Fibroblast of skin of back (primary cell): ENCODE measurements around the gene HBM. TPM values are rescaled to one million over a fixed set of nuclear protein-coding genes. Genes with fewer than 3 reads are reported as not detected.
"Not testable (repeated sequence)": the region's sequence is repeated elsewhere in the genome, so short reads cannot be mapped to it uniquely, and the experiment has no call there.

Experiments used
- DNase-seq: peaks from one replicate; pipeline ENCODE4 v3.0.0-alpha.2; 2013
- polyA plus RNA-seq, 2 experiments: library from polyadenylated mRNA; unstranded; fragments of 120-200 nt; gene quantifications; one replicate each; pipeline ENCODE4 v1.2.1, GENCODE V29; 2013; ENCODE audit not compliant: insufficient read length in 2 of 2

The HBM gene, protein sequence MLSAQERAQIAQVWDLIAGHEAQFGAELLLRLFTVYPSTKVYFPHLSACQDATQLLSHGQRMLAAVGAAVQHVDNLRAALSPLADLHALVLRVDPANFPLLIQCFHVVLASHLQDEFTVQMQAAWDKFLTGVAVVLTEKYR
- not detected for polyA plus RNA-seq (2013, experiment 1 of 2; ENCODE audit: insufficient read length)
- polyA plus RNA-seq (2013, experiment 2 of 2; ENCODE audit: insufficient read length) = not detected

DNA sequence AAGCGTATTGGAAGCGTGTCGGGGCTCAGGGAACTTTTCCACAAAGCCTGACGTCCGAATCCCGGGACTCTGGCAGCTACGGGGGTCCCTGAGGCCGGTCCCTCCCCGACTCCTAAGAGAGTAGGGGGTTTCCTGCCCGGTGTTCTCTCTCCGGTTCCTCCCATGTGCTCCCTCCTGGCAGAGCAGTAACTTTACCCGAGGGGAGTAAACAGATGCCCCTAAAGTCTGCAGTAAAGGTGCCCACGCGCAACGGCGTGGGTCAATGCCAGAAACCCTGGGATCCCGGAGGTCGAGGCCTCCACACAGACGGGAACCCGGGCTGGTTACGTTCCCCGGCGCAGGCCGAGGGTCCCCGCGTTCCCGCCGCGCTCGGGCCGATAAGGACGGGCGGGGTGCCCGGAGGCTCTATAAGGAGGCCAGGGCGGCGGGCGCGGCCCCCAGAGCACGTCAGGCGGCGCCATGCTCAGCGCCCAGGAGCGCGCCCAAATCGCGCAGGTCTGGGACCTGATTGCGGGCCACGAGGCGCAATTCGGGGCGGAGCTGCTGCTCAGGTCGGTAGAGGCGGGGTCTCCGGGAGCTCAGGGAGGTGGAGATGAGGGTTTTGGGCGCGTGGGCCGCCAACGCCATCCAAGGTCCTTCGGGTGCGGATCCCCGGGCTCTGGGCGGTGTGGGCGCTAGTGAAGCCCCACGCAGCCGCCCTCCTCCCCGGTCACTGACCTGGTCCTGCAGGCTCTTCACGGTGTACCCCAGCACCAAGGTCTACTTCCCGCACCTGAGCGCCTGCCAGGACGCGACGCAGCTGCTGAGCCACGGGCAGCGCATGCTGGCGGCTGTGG is at the start of gene HBM:
Gene HBM, plus strand, starts transcription at position 440 of the 836 bp plus-strand sequence. Its CDS starts 20 bp downstream, at position 460.
- no peak for DNase-seq

DNA sequence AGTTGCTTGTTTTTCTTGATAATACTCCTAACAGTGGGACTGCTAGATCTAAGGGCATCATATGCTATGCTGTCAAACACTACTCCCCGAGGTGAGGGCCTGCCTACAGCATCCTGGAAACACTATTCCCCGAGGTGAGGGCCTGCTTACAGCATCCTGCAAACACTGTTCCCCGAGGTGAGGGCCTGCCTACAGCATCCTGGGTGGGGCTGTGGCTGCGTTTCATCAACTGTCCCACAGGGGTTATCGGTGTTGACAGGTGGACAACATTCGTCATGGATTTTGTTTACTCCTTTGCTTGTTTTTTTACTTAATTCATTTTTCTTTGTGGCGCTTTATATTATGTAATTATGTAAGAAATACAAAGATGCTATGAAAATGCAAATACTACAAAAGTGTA is 49.8 kb upstream of the HBM start:
- DNase-seq = no peak

- DNase-seq = peak; percentile 57
Measured at GRCh38 chr16:117379-118365, 48.1 kb upstream of the HBM start.

- no peak for DNase-seq
Measured at GRCh38 chr16:118857-119256, 46.9 kb upstream of the HBM start.

GRCh38 chr16:119295-119694 is 46.5 kb upstream of the HBM start:
- DNase-seq = no peak

GRCh38 chr16:119835-120491 is 45.8 kb upstream of the HBM start:
- DNase-seq = no peak

DNA sequence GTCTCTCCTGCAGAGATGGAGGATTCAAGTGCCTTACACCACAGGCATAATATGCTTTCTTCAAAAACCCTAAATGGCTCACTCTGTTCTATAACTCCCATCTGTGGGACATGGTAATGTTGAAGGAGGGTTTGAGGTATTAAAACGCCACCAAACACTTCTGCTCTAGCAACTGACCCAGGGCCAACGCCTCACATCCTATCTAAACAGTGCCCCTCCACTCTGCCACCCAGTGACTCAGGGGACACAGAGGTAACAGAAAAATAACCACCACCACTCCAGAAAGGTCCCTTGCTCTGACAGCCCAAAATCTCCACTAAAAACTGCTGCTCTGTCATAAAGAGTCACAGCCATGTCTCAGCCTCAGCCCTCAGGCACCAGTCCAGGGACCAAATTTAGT is 45.0 kb upstream of the HBM start:
- no peak for DNase-seq

DNA sequence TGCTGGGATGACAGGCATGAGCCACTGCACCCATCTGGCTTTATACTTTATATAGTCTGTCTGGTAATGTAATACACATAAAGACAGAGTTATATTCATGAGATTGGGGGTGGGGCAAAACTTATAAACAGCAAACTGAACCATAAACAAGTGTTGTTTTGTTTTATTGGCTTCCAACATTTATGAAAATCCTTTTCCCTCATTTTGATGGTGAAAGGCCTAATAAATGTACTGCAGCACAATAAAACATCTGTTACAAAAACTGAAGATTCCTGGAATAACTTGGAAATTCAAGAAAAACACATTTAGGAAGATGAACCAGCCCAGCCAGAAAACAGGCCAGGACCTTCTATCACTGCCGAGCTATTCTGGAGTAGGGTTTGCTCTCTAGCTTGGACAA is 43.4 kb upstream of the HBM start:
- DNase-seq = no peak

DNA sequence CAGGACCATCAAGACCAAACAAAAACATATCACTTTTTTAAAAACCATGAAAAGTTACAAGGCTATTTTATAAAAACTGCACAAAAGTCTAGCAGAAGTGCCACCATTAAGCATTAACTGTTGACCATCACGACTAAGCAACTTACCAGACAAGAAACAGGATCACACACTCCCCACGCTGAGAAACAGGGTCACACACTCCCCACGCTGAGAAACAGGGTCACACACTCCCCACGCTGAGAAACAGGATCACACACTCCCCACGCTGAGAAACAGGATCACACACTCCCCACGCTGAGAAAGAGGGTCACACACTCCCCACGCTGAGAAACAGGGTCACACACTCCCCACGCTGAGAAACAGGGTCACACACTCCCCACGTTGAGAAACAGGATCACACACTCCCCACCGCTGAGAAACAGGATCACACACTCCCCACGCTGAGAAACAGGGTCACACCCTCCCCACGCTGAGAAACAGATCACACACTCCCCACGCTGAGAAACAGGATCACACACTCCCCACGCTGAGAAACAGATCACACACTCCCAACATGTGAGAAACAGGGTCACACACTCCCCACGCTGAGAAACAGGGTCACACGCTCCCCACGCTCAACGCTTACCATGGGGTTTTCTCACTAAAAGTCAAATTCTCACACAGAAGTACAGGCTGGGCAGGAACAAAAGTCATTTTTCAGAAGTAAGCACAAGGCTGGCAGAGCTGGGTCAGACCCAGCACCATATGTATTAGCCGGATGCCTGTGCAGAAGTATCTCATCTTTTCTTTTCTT is 42.0 kb upstream of the HBM start:
- not testable (repeated sequence) for DNase-seq

DNA sequence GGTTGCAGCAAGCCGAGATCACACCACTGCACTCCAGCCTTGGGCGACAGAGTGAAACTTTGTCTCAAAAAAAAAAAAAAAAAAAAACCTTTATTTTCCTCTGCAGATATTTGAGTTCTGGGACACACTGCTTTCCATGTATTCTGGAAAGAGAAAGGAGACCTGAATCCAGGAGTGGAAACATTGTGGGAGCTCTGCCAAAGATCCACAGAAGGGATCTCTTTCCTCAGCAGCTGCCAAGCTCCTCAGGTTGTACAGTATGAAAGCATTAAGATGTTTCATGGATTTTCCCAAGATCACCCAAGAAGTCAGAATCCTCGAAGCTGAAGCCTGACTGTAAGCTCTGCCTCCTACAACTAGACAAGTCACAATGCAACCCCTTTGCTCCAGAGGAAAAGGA is 40.8 kb upstream of the HBM start:
- no peak for DNase-seq

DNA sequence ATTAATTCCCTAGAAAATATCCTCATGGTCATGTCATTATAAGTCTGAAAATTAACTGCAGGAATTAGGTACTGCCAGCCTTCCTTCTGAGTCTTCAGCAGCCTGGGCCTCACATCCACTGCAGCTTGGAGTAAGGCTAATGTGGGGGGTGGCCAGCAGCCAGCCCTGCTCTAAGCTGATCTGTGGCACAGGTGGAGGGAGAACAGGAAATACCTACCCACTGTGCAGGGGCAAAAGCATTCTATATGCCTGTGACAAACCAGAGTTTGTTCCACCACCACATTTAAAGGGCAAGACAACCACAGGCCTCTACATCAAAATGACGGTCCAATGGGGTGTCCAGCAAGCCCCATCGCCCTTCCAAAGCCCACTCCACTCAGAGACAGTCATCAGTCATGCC is 36.7 kb upstream of the HBM start:
- DNase-seq = no peak

GRCh38 chr16:130533-131173 is 35.1 kb upstream of the HBM start:
- DNase-seq = no peak

DNA sequence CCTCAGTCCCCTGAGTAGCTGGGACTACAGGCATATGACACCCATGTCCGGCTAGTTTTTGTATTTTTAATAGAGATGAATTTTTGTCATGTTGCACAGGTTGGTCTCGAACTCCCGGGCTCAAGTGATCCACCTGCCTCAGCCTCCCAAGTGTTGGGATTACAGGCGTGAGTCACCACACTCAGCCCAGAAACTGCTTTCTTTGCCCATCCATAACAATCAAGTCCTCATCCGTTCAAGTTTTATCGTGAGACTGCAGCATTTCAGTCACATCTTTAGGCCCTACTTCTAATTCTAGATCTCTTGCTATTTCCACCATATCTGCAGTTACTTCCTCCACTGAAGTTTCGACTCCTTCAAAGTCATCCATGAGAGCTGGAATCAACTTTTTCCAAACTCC is 33.7 kb upstream of the HBM start:
- DNase-seq = no peak

DNA sequence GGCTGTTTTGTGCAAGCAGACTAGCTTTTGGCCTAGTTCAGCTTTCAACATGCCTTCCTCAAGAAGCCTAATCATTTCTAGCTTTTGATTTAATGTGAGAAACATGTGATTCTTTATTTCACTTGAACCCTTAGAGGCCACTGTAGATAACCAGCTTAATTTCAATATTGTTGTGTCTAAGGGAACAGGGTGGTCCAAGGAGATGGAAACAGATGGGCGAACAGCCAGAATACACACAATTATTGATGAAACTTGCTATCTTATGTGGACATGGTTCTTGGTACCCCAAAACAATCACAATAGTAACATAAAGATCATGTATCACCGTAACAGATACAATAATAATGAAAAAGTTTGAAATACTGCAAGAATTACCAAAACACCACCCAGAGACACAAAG is 32.1 kb upstream of the HBM start:
- no peak for DNase-seq

DNA sequence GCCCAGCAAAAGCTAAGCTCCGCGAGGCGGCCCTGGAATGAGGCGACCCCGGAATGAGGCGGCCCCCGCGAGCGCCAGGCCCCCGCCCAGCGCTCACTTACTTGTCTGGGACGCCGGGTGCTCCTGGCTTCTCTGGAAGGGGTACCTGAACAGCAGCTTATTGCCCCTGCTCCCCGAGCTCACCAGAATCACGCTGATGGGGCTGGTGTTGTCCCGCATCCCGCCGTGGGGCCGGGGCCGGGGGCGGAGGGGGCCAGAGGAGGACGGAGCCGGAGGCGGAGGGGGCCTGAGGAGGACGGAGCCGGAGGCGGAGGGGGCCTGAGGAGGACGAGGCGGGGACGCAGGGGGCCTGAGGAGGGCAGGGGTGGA is 27.7 kb upstream of the HBM start:
- DNase-seq = peak; percentile 13

DNA sequence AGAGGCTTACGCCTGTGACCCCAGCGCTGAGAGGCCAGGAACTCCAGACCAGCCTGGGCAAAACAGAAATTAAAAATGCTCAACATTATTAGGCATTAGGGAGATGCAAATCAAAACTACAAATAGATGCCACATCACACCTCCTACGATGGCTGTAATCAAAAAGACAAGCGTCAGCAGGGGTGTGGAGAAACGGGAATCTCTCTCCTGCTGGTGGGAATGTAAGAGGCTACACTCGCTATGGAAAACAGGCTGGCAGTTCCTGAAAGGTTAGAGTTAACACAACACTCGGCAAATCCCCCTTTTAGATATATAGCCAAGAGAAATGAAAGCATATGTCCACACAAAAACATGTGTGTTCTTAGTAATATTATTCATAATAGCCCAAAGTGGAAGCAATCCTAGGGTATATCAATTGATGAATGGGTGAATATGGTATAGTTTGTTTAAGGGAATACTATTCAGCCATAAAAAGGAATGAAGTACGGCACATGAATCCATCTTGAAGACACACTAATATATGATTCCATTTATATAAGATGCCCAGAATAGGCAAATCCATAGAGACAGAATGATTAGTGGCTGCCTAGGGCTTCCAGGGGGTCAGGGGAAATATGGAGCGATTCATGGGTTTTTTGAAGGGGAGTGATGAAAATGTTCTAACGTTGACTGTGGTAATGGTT is 25.5 kb upstream of the HBM start:
- DNase-seq = no peak

GRCh38 chr16:142405-142967 is 23.3 kb upstream of the HBM start:
- no peak for DNase-seq

DNA sequence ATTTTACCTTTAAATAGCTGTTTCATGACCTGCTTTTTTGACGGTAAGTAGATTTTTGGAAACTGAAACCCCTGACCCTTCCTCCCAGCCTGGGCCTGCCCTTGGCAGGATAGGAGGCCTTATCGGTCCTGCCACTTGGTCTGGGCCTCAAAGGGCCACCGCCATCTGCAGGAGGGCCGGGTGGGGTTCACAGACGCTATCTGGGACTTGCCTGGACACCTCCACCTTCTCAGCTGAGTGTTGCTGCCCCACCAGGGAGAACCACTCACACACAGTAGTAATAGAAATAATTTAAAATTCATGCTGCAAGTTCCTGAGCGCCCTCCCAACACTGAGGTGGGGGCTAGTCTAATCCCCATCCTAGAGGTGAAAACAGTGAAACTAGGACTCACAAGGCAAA is 22.7 kb upstream of the HBM start:
- DNase-seq = no peak

DNA sequence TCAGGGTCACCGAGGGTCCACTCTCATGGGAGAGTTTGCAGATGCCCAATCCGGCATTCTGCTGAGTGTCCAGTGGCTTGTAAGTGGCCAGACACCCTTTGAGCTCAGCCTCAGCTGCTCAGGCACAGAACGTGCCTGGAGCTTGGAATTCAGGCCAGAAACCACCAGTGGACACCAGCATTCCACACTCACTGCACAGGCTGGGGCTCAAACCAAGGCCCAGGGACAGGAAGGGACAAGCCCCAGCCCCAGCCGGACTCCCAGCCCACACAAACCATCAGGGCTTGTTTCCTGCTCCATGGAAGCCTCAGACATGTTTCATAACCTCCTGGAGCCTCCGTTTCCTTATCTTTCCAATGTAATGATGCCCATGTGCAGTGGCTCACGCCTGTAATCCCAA is 22.3 kb upstream of the HBM start:
- DNase-seq = no peak

GRCh38 chr16:144797-145252 is 21.0 kb upstream of the HBM start:
- DNase-seq = no peak
